HepG2 (cell line): ENCODE data around the gene TAS1R1. TPM values are rescaled to one million over a fixed set of nuclear protein-coding genes. Genes with fewer than 3 reads are reported as not detected.
A peak's percentile ranks its signal among the peaks of the same experiment; 100 is the strongest.

Source experiments
- AHDC1 ChIP-seq: sonication (generic); formaldehyde crosslinking; IDR thresholded peaks from 2 replicates; pipeline ENCODE4 v1.5.1; 2020; ENCODE audit warnings: mild to moderate bottlenecking, missing genetic modification reagents, borderline replicate concordance
- ATF4 ChIP-seq, 2 experiments: fragments of 450-650 bp in 1 of 2; sonication (generic) in 1 of 2; formaldehyde crosslinking; IDR thresholded peaks; 2 replicates each; pipeline versions ENCODE4 v1.5.0 to v1.8.0; 2020 to 2022; ENCODE audit warnings: mild to moderate bottlenecking in 1 of 2, missing genetic modification reagents in 1 of 2
- CEBPB ChIP-seq: IDR thresholded peaks from 2 replicates; pipeline ENCODE4 v1.6.1; 2011; ENCODE audit warnings: low read depth, low read length, improper control_type of control experiment, borderline replicate concordance
- CREB3 ChIP-seq: sonication (generic); formaldehyde crosslinking; IDR thresholded peaks from 2 replicates; pipeline ENCODE4 v1.5.0; 2020; ENCODE audit warnings: missing genetic modification reagents
- CREM ChIP-seq, 2 experiments: sonication (generic) in 1 of 2; formaldehyde crosslinking in 1 of 2; IDR thresholded peaks; 2 replicates each; pipeline versions ENCODE4 v1.4.0 to v1.6.1; 2016 to 2020; ENCODE audit warnings: antibody characterized with exemption in 1 of 2, mild to moderate bottlenecking in 1 of 2, missing genetic modification reagents in 1 of 2
- MLLT10 ChIP-seq: sonication (generic); formaldehyde crosslinking; IDR thresholded peaks from 2 replicates; pipeline ENCODE4 v1.4.0; 2020; ENCODE audit warnings: missing genetic modification reagents
- POLR2G ChIP-seq: fragments of 200-400 bp; formaldehyde crosslinking; IDR thresholded peaks from 2 replicates; pipeline ENCODE4 v1.6.1; 2018; ENCODE audit warnings: mild to moderate bottlenecking, low read depth, low read length, moderate library complexity
- STAG1 ChIP-seq: sonication (generic); formaldehyde crosslinking; IDR thresholded peaks from 2 replicates; pipeline ENCODE4 v1.4.0; 2020; ENCODE audit warnings: missing genetic modification reagents
- TBX2 ChIP-seq: sonication (generic); formaldehyde crosslinking; IDR thresholded peaks from 2 replicates; pipeline ENCODE4 v1.5.0; 2020; ENCODE audit warnings: missing genetic modification reagents, mild to moderate bottlenecking, borderline replicate concordance
- TCF12 ChIP-seq, 2 experiments: fragments of 450-650 bp in 1 of 2; sonication (generic) in 1 of 2; formaldehyde crosslinking in 1 of 2; IDR thresholded peaks; 2 replicates each; pipeline versions ENCODE4 v1.6.1 to v1.8.0; 2017 to 2022; ENCODE audit warnings: antibody characterized with exemption in 1 of 2, mild to moderate bottlenecking in 1 of 2, missing genetic modification reagents in 1 of 2, moderate library complexity in 1 of 2
- ZFX ChIP-seq: sonication (generic); formaldehyde crosslinking; IDR thresholded peaks from 2 replicates; pipeline ENCODE4 v1.4.0; 2020; ENCODE audit warnings: mild to moderate bottlenecking, low read depth, missing genetic modification reagents, moderate library complexity
- ZMYM2 ChIP-seq: sonication (generic); formaldehyde crosslinking; IDR thresholded peaks from 2 replicates; pipeline ENCODE4 v1.8.0; 2022; ENCODE audit warnings: mild to moderate bottlenecking, missing genetic modification reagents
- ZNF180 ChIP-seq: sonication (generic); formaldehyde crosslinking; IDR thresholded peaks from 2 replicates; pipeline ENCODE4 v1.4.0; 2020; ENCODE audit warnings: low read depth, missing genetic modification reagents, borderline replicate concordance
- ZNF44 ChIP-seq: sonication (generic); formaldehyde crosslinking; IDR thresholded peaks from 2 replicates; pipeline ENCODE4 v1.5.1; 2020; ENCODE audit warnings: mild to moderate bottlenecking, missing genetic modification reagents
- ZNF451 ChIP-seq: sonication (generic); formaldehyde crosslinking; IDR thresholded peaks from 2 replicates; pipeline ENCODE4 v1.5.0; 2020; ENCODE audit warnings: mild to moderate bottlenecking, missing genetic modification reagents
- ZNF547 ChIP-seq: sonication (generic); formaldehyde crosslinking; IDR thresholded peaks from 2 replicates; pipeline ENCODE4 v1.5.1; 2020; ENCODE audit warnings: mild to moderate bottlenecking, missing genetic modification reagents
- ZNF619 ChIP-seq: sonication (generic); formaldehyde crosslinking; IDR thresholded peaks from 2 replicates; pipeline ENCODE4 v1.4.0; 2020; ENCODE audit warnings: mild to moderate bottlenecking, missing genetic modification reagents
- polyA plus RNA-seq, 8 experiments: library from polyadenylated mRNA; depleted of rRNA in 3 of 8; stranded (reverse) in 7 of 8; unstranded in 1 of 8; fragments of >200 nt; fragmentation: Illumina TruSeq in 4 of 8; extraction: Trizol in 4 of 8; gene quantifications; 2 replicates each; pipeline versions ENCODE4 v1.2.1 to v1.2.3, GENCODE V29; 2011 to 2016; ENCODE audit warnings: low read depth in 4 of 8, missing spikeins in 1 of 8, mixed read lengths in 1 of 8; ENCODE audit not compliant: insufficient read depth in 1 of 8
- total RNA-seq, 5 experiments: library from RNA; depleted of rRNA; stranded (reverse); fragments of >200 nt; fragmentation: Illumina TruSeq; extraction: Trizol; gene quantifications; 2 replicates each; pipeline ENCODE4 v1.2.3, GENCODE V29; 2016; ENCODE audit warnings: low read depth in 1 of 5
- TF ChIP-seq, protein P1 (sequence below): sonication (generic); formaldehyde crosslinking; IDR thresholded peaks from 2 replicates; pipeline ENCODE4 v1.4.0; 2020; ENCODE audit warnings: missing genetic modification reagents

The TAS1R1 gene
- total and polyA plus RNA-seq, 2 of the 13 experiments (the other 11 are each of a cell fraction or from before 2014, with no cell fraction given), result 1.4 to 1.6 TPM

GRCh38 chr1:6624710-6625583 is 69.8 kb downstream of the TAS1R1 start, which contains the start of gene THAP3 (continued):
- TF ChIP-seq CREM (IDR thresholded peaks at IDR 0.05) (peak; percentile 57; the same call in 1 of the 2 replicates), CREM (CRISPR knock-in tag; IDR thresholded peaks at IDR 0.05) (no peak), ZNF44 (CRISPR knock-in tag) (no peak), CREB3 (CRISPR knock-in tag) (no peak), ZNF547 (CRISPR knock-in tag) (no peak; the same call in 1 of the 2 replicates), MLLT10 (CRISPR knock-in tag) (no peak), ZNF619 (CRISPR knock-in tag) (no peak), ZNF451 (CRISPR knock-in tag) (0 out of 2 replicates have a peak, but pooled peaks have one; percentile 1), TBX2 (CRISPR knock-in tag) (peak; percentile 45; the same call in 1 of the 2 replicates), ZMYM2 (CRISPR knock-in tag) (no peak), ATF4 (CRISPR knock-in tag; IDR thresholded peaks at IDR 0.05) (no peak), POLR2G (peak; percentile 67), CEBPB (no peak), TCF12 (IDR thresholded peaks at IDR 0.05) (no peak), TCF12 (CRISPR knock-in tag; IDR thresholded peaks at IDR 0.05) (peak; percentile 58; the same call in 1 of the 2 replicates), STAG1 (CRISPR knock-in tag) (0 out of 2 replicates have a peak, but pooled peaks have one; percentile 21), AHDC1 (CRISPR knock-in tag) (no peak), ZFX (CRISPR knock-in tag) (peak; percentile 99), ZNF180 (CRISPR knock-in tag) (no peak)
- TF ChIP-seq, protein P1, sequence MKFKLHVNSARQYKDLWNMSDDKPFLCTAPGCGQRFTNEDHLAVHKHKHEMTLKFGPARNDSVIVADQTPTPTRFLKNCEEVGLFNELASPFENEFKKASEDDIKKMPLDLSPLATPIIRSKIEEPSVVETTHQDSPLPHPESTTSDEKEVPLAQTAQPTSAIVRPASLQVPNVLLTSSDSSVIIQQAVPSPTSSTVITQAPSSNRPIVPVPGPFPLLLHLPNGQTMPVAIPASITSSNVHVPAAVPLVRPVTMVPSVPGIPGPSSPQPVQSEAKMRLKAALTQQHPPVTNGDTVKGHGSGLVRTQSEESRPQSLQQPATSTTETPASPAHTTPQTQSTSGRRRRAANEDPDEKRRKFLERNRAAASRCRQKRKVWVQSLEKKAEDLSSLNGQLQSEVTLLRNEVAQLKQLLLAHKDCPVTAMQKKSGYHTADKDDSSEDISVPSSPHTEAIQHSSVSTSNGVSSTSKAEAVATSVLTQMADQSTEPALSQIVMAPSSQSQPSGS, result no peak
